IMR-90 (cell line): ENCODE results near the gene ALDH1A1.

Experiments
- MXI1 ChIP-seq: IDR thresholded peaks from 2 replicates; pipeline ENCODE4 v1.6.1; 2012; ENCODE audit warnings: low read depth, mild to moderate bottlenecking, low read length, moderate library complexity, borderline replicate concordance
- POLR2A ChIP-seq: IDR thresholded peaks from 2 replicates; pipeline ENCODE4 v1.6.1; 2012; ENCODE audit warnings: mild to moderate bottlenecking, low read depth, low read length
- TF ChIP-seq, protein P1 (sequence below): conservative IDR thresholded peaks from 2 replicates; pipeline ENCODE4 v1.5.1; 2012; ENCODE audit warnings: mild to moderate bottlenecking, low read depth, low read length, improper control_type of control experiment

DNA sequence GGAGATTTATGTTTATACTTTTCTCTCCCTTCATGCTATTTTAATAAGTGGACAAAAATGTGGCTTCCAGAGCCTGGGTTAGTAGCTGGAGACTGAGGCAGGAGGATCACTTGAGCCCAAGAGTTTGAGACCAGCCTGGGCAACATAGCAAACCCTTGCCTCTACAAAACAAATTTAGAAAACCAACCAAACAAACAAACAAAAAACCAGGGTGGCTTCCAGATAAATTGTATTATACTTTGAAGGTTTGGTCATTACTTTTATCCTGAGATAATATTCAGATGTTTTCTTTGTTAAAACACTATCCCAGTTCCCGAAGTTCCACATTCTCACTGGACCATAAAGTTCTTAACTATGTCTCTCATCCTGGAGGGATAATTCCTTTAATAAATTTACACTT is 46.0 kb downstream of the ALDH1A1 start:
- no peak for TF ChIP-seq MXI1
- TF ChIP-seq, protein P1, sequence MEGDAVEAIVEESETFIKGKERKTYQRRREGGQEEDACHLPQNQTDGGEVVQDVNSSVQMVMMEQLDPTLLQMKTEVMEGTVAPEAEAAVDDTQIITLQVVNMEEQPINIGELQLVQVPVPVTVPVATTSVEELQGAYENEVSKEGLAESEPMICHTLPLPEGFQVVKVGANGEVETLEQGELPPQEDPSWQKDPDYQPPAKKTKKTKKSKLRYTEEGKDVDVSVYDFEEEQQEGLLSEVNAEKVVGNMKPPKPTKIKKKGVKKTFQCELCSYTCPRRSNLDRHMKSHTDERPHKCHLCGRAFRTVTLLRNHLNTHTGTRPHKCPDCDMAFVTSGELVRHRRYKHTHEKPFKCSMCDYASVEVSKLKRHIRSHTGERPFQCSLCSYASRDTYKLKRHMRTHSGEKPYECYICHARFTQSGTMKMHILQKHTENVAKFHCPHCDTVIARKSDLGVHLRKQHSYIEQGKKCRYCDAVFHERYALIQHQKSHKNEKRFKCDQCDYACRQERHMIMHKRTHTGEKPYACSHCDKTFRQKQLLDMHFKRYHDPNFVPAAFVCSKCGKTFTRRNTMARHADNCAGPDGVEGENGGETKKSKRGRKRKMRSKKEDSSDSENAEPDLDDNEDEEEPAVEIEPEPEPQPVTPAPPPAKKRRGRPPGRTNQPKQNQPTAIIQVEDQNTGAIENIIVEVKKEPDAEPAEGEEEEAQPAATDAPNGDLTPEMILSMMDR, result no peak
- no peak for TF ChIP-seq POLR2A
